GM19397 (cell line): ENCODE results near the gene CAMK2B.

Source experiments
- ATAC-seq: cut with Tn5 transposase; IDR thresholded peaks from one replicate; pipeline ENCODE4 v1.9.1; 2021; ENCODE audit warnings: mild to moderate bottlenecking, moderate library complexity; ENCODE audit not compliant: unreplicated experiment

Gene CAMK2B

GRCh38 chr7:44235066-44235465 lies 90.3 kb downstream of the CAMK2B start:
- no peak for ATAC-seq

DNA sequence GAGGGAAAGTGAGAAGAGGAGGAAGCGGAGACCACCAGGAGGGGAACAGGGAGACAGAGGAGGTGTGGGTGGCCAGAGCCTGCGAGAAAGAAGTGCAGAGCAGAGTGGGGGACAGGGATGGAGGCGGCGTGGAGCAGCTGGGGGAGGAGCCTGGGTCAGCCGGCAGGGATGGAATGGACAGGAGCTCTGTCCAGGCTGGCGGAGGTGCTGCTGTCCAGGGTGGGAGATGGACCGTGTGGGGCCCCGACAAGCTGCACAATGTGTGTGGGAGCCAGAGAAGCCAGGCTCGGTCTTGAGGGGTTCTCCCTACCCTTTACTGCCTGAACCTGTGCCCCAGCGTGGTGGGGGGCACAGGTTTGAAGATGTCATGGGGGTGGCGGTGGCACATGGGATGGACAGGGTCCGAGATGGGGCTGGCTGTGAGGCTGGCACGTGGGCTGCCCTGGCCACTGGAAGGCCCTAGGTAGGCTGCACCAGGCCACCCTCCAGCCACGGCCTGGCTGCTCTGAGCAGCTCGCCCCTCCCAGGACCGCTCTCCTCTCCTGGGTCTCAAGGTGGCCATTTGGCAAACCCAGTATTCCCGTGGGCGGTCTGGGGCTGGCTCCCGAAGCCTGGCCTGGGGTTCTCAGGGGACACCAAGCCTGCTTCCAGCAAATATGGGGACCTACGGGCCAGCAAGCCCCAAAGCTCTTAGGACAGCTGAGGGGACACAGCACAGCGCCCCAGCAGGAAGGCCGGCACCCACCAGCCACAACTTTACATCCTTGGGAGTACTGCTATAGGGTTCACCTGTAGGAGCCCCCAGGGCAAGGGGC lies 92.3 kb downstream of the CAMK2B start:
- no peak for ATAC-seq

DNA sequence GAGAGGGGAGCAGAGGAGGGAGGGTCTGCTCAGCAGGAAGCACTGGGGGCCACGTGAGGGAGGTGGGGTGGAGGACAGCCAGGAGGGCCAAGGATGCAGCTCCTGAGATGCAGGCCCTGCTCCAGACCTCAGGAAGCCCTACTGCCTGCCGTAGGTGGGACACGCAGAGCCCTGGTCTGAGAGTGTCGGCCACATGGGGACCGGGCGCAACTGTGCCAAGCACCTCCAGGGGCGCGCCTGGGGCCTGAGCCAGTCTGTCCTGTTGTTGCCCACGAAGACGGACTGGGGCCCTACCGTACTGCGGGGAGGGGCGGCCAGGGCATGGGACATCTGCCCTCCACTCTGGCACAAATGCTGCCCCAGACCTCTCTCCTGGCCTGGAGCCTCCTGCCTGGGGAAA lies 93.0 kb downstream of the CAMK2B start:
- no peak for ATAC-seq

GRCh38 chr7:44231088-44231487 lies 94.3 kb downstream of the CAMK2B start:
- ATAC-seq: no peak

DNA sequence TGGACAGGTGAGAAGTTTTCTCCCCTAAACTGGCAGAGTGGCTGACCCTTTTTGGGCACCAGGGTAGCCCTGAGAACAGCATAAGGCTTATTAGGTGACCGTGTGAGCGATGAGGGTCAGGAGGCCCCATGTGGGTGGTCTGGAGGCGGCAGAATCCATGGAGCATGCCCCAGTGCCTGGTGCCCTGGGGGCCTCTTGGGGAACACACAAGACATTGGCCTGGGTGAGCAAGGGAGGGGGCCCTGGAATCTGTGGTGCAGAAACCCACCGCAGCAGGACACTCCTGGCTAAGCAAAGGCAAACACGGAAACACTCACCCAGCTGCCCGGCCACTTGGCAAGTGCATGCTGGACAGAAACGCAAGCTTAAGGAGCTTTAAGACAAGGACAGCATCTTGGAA lies 95.1 kb downstream of the CAMK2B start:
- no peak for ATAC-seq

- ATAC-seq: no peak
These were observed 95.8 kb downstream of the CAMK2B start for GRCh38 chr7:44229546-44230105.

GRCh38 chr7:44228571-44229350 lies 96.6 kb downstream of the CAMK2B start:
- no peak for ATAC-seq

- ATAC-seq: no peak
These were observed 97.5 kb downstream of the CAMK2B start for GRCh38 chr7:44227911-44228310.

- ATAC-seq: no peak
These were observed 99.0 kb downstream of the CAMK2B start for GRCh38 chr7:44226396-44226753.

GRCh38 chr7:44225566-44226395 lies 99.6 kb downstream of the CAMK2B start:
- no peak for ATAC-seq

- ATAC-seq: no peak
These were observed 100.3 kb downstream of the CAMK2B start for GRCh38 chr7:44224974-44225565.

DNA sequence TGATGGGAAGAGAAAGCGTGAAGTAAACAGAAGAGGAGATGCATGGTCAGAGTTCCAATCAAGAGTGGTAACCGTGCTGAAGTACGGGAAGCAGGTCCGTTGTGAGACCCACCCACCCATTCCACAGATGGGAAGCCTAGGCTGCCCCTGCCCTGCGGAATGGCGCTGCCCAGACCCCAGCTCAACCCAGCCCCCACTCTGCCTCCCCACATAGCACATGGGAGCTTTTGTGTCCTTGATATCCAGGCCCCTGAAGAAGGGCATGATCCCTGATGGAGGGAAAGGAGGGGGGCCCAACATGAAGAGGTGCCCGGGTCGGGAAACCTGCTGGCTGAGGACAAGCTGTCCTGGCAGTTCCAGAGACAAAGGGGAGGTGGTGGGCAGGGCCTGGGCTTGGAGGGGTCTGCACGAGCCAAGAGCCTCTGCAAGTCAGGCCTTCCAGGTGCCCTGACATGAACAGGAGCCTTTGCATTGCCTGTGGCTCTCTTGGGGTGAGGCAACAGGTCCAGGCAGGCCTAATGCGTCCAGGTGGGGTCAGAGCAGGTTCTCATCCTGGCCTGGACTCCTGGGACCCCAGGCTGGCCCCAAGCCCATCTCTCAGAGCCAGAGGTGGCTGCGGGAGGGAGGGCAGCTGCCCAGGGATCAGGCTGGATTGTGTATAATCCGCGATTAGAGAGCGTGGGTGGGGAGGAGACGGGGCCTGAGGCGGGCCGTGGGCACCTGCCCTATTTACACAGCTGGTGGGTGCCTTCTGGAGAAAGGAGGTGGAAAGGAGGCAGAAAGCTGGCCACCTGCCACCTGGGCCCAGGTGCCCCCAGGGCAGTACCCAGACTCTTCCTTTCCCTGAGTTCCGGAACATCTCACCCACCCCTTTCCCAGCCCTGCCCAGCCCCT lies 101.1 kb downstream of the CAMK2B start:
- no peak for ATAC-seq

GRCh38 chr7:44223362-44224079 lies 101.9 kb downstream of the CAMK2B start:
- ATAC-seq: no peak

DNA sequence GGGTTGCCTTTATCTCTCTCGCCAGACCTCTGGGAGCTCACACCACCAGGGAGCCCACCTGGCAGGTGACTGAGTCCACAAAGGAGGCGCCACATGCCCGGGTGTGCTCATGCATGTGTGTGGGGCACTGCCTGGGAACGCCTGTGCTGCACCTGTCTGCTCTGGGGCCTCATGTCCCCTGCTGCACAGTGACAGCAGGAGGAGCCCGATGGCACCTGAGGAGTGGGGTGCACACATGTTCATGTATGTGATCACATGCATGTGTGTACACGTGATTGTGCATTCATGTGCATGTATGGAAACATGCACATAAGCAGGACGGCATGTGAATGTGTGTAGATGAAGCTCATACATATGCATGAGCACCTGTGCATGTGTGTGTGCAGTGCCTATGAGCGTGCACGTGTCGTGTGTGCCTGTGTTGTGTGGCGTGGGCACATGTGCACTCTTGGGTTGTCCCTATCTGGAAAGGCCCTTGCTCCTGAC lies 102.6 kb downstream of the CAMK2B start:
- ATAC-seq: no peak

- ATAC-seq: no peak
These were observed 103.3 kb downstream of the CAMK2B start for GRCh38 chr7:44222074-44222473.

- no peak for ATAC-seq
These were observed 104.1 kb downstream of the CAMK2B start for GRCh38 chr7:44221231-44221791.

DNA sequence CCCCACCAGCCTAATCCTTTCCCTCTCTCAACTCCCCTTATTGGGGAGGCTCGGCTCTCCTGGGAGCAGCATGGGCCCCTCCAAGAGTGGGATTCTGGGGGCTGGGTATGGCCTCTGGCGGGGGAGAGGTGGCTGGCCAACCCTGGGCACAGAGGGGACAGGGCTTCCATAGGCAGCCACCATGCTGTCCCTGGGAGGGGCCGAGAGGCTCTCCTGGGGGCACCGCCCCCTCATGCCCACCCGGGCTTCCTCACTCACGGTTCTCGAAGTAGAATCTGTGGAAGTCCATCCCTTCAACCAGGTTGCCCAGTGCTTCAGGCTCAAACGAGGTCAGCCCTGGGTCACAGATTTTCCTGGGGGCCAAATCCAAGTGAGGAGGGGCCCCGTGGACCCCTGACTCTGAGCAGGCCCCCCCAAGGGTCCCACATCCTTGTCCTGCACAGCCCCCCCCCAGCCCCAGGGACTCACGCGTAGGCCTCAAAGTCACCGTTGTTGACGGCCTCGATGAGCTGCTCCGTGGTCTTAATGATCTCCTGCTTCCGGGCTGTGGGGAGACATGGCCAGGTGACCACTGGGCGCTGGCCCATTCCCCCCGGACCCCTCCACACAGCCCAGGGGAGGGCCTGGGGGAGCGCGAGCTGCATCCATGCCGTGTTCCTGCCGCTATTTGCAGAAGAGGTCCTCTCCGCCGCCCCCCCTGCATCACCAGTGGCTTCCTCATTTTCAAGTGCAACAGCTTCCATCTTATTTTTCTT lies 104.9 kb downstream of the CAMK2B start:
- no peak for ATAC-seq

GRCh38 chr7:44220046-44220357 lies 105.4 kb downstream of the CAMK2B start:
- ATAC-seq: no peak
